WERI-Rb-1 (cell line): ENCODE results near the gene BTBD18.

Source experiments
- DNase-seq: peaks from one replicate; pipeline ENCODE4 v3.0.0-alpha.2; 2020
- H3K27ac ChIP-seq: fragments of 250-450 bp; sonication (Bioruptor Pico); 2 replicates; pipeline ENCODE4 v1.5.1; 2020; ENCODE audit warnings: mild to moderate bottlenecking, moderate library complexity
- H3K27me3 ChIP-seq: fragments of 250-450 bp; sonication (Bioruptor Pico); 2 replicates; pipeline ENCODE4 v1.5.1; 2021; ENCODE audit warnings: mild to moderate bottlenecking, low read depth, moderate library complexity; ENCODE audit not compliant: insufficient read depth, severe bottlenecking
- H3K36me3 ChIP-seq: fragments of 250-450 bp; sonication (Bioruptor Pico); 2 replicates; pipeline ENCODE4 v1.5.1; 2020; ENCODE audit warnings: mild to moderate bottlenecking, moderate library complexity
- H3K4me3 ChIP-seq: 2 replicates; pipeline ENCODE4 v1.5.1; 2011; ENCODE audit warnings: low read depth, mild to moderate bottlenecking, control low read depth, low read length
- H3K9me3 ChIP-seq: fragments of 250-450 bp; sonication (Bioruptor Pico); 2 replicates; pipeline ENCODE4 v1.5.1; 2021; ENCODE audit warnings: mild to moderate bottlenecking, moderate library complexity; ENCODE audit not compliant: severe bottlenecking
- TF ChIP-seq, protein P1 (sequence below): IDR thresholded peaks from 2 replicates; pipeline ENCODE4 v1.5.1; 2011; ENCODE audit warnings: low read depth, mild to moderate bottlenecking, control low read depth, inconsistent platforms, low read length

BTBD18 gene

DNA sequence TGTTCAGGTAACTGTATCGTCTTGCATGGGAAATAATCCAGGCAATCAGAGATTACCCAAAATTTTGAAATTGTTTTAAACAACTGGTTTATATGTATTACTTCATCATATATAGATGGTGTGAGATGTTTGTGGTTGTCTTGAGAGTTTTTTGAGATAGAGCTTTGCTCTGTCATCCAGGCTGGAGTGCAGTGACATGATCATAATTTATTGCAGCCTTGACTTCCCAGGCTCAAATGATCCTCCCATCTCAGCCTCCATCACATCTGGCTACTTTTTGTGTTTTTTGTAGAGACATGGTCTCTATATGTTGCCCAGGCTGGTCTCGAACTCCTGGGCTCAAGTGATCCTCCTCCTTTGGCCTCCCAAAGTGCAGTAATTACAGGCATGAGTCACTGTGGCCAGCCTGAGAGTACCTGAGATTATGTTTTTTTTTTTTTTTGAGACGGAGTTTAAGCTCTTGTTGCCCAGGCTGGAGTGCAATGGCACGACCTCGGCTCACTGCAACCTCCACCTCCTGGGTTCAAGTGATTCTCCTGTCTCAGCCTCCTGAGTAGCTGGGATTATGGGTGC is 21.5 kb upstream of the BTBD18 start:
- Histone ChIP-seq H3K36me3 (no peaks in the 10 kb centered on the region), H3K27ac (no peak overlapping the region), H3K27me3 (no peaks in the 10 kb centered on the region), H3K9me3 (no peaks in the 10 kb centered on the region), H3K4me3 (no peak overlapping the region)
- no peak for DNase-seq
- TF ChIP-seq, protein P1, sequence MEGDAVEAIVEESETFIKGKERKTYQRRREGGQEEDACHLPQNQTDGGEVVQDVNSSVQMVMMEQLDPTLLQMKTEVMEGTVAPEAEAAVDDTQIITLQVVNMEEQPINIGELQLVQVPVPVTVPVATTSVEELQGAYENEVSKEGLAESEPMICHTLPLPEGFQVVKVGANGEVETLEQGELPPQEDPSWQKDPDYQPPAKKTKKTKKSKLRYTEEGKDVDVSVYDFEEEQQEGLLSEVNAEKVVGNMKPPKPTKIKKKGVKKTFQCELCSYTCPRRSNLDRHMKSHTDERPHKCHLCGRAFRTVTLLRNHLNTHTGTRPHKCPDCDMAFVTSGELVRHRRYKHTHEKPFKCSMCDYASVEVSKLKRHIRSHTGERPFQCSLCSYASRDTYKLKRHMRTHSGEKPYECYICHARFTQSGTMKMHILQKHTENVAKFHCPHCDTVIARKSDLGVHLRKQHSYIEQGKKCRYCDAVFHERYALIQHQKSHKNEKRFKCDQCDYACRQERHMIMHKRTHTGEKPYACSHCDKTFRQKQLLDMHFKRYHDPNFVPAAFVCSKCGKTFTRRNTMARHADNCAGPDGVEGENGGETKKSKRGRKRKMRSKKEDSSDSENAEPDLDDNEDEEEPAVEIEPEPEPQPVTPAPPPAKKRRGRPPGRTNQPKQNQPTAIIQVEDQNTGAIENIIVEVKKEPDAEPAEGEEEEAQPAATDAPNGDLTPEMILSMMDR, result no peak

DNA sequence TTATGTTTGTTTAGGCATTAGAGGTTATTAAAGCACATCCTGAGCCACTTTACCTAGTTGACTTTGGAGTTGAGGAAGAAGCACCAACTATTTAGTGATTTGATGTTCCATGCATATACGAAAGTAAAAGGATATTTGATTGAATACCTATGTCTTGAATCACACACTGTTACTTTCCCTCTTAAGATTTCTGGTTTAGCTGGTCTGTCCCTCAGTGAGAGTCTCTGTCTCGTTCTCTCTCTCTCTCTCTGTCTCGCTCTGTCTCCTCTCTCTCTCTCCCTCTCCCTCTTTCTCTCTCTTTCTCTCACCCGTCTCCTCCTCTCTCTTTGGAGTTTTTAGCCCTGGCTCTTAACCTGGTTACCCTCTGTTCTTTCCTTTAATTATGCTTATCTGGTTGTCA is 20.9 kb upstream of the BTBD18 start:
- TF ChIP-seq, protein P1, result no peak
- Histone ChIP-seq H3K27ac (no peak overlapping the region), H3K9me3 (no peaks in the 10 kb centered on the region), H3K36me3 (no peaks in the 10 kb centered on the region), H3K4me3 (no peak overlapping the region), H3K27me3 (no peaks in the 10 kb centered on the region)
- DNase-seq, result no peak

DNA sequence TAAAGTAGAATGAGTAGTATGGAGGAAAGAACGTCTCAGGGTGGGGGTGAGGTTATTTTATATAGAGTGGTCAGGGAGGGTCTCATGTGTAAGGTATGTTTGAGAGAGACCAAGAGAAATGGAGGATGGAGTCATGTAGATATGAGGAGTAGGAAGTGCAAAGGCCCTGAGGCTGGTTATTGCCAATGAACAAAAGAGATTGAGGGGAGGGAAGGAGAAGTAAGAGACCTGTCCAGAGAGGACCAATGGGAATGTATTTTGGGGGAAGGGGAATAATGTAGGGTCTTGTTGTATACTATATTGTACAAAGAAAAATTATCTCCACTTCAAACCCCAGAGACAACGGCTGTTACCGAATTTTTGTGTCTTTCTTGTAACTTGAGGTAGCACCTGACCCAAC is 19.7 kb upstream of the BTBD18 start:
- H3K9me3 ChIP-seq, result no peaks in the 10 kb centered on the region
- no peak for DNase-seq
- TF ChIP-seq, protein P1, result no peak
- no peak overlapping the region for H3K4me3 ChIP-seq
- H3K36me3 ChIP-seq, result no peaks in the 10 kb centered on the region
- no peaks in the 10 kb centered on the region for H3K27me3 ChIP-seq
- H3K27ac ChIP-seq, result no peak overlapping the region

DNA sequence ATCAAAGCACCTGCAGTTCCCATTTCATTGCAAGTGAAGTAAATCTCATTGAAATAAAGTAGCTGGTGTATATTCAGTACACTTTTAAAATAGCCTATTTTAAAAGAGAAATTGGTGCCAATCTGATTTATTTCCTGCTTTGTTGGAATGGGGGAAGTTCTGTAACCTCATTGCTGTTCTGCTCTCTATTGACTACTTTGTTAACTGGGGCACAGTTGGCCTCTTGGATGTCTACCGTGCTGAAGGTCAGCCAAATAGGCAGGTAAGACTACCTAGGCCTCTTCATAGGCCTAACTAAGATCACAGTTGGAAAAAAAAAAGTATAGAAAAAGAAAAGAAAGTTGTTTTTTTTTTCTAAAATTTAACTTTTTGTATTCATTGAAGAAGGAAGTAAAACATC is 19.2 kb upstream of the BTBD18 start:
- Histone ChIP-seq H3K4me3 (no peak overlapping the region), H3K27me3 (no peaks in the 10 kb centered on the region), H3K27ac (no peak overlapping the region), H3K36me3 (no peaks in the 10 kb centered on the region), H3K9me3 (no peaks in the 10 kb centered on the region)
- no peak for DNase-seq
- TF ChIP-seq, protein P1, result no peak

DNA sequence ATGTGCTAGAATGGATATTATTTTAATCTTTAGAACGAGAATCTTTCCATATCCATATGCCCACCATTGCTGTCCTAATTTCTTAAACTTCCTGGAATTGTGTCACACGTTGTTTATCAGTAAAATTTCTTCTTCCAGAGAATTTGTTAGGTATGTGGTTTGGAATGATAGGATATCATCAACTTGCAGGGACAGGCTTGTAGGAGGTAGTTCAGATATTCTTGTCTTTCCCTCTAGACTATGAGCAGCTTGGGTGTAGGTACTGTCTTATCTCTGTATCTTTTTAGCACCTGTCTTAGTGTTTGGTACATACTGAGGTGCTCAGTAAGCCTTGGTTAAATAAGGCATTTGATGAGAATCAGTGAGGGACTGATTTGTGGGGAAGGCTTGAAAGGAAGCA is 13.4 kb upstream of the BTBD18 start:
- DNase-seq, result no peak
- Histone ChIP-seq H3K27ac (no peak overlapping the region), H3K4me3 (no peak overlapping the region), H3K36me3 (no peaks in the 10 kb centered on the region), H3K9me3 (no peaks in the 10 kb centered on the region), H3K27me3 (no peaks in the 10 kb centered on the region)
- TF ChIP-seq, protein P1, result no peak

DNA sequence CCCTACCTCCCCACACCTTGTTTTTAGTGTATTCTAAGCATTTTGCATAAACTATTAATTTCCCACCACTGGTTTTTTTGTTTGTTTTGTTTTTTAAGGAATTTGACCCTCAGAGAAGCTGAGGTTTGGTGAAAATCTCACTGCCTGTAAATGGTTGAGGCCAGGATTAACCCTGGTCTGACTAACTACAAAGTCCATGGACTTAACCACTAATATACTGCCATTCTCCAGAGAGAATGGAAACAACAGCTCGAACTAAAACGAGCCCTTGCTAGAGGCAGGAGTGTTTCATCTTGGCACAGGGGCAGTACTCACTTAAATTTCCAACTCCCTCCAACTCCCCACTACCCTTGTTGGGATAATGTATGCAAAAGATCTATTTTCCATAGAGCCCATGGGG is 12.9 kb upstream of the BTBD18 start:
- Histone ChIP-seq H3K27ac (no peak overlapping the region), H3K9me3 (no peaks in the 10 kb centered on the region), H3K4me3 (no peak overlapping the region), H3K27me3 (no peaks in the 10 kb centered on the region), H3K36me3 (no peaks in the 10 kb centered on the region)
- TF ChIP-seq, protein P1, result no peak
- DNase-seq, result no peak
